Esophagus squamous epithelium (tissue), 5 donors: ENCODE measurements around the gene TMEM131. TPM values are rescaled to one million over a fixed set of nuclear protein-coding genes. Genes with fewer than 3 reads are reported as not detected.

Experiments
- DNase-seq: peaks from one replicate; lab custom pipeline; 2025; lab: John Stamatoyannopoulos, UW
- H3K27ac ChIP-seq, 4 donors: fragments of 200-600 bp; sonication (generic); one replicate each; pipeline ENCODE4 v1.5.1; 2016 to 2019; ENCODE audit warnings: mild to moderate bottlenecking in 1 of 4
- H3K27me3 ChIP-seq, 4 donors: fragments of 200-600 bp; sonication (generic); 1 replicate in 3 of 4; 2 replicates in 1 of 4; pipeline versions ENCODE4 v1.5.1 to v1.6.0; 2017 to 2021; ENCODE audit warnings: antibody characterized with exemption in 1 of 4
- H3K36me3 ChIP-seq, 3 donors: fragments of 200-600 bp; sonication (generic); one replicate each; pipeline ENCODE4 v1.5.1; 2016 to 2019
- H3K4me1 ChIP-seq, 3 donors: fragments of 200-600 bp; sonication (generic); one replicate each; pipeline ENCODE4 v1.5.1; 2017 to 2019
- H3K4me3 ChIP-seq, 4 donors: fragments of 200-600 bp; sonication (generic); 1 replicate in 3 of 4; 2 replicates in 1 of 4; pipeline ENCODE4 v1.5.1; 2016 to 2019; ENCODE audit warnings: mild to moderate bottlenecking in 2 of 4, moderate library complexity in 1 of 4
- H3K9me3 ChIP-seq, 3 donors: fragments of 200-600 bp; sonication (generic); one replicate each; pipeline ENCODE4 v1.5.1; 2016 to 2019
- POLR2A ChIP-seq, 4 donors: fragments of 450-650 bp; IDR thresholded peaks; one replicate each; pipeline ENCODE4 v1.6.1; 2017; ENCODE audit warnings: antibody characterized with exemption in 4 of 4, mild to moderate bottlenecking in 4 of 4, moderate library complexity in 3 of 4
- WGBS, 2 donors: methylation state at CpG; one replicate each; pipeline ENCODE4 v1.1.5; 2018; 5-methylcytosine and 5-hydroxymethylcytosine counted together
- intact Hi-C: fragments of 100-400 bp; cut with DNase I; formaldehyde crosslinking; loops from one replicate; pipeline ENCODE4 v1.15.0; 2022
- total RNA-seq, 4 donors: library from RNA; depleted of rRNA; stranded (reverse); fragments of >200 nt; gene quantifications; one replicate each; pipeline ENCODE4 v1.1.0, GENCODE V29; 2016
- TF ChIP-seq, protein P1 (sequence below), 6 experiments: fragments of 450-650 bp in 4 of 6; fragments of 200-600 bp in 2 of 6; sonication (generic) in 2 of 6; IDR thresholded peaks; one replicate each; pipeline ENCODE4 v1.5.1; 2016 to 2019; ENCODE audit warnings: antibody characterized with exemption in 6 of 6, mild to moderate bottlenecking in 4 of 6, moderate library complexity in 4 of 6
- donor health status: DM: yes; HTN: yes; CAD: no.

TMEM131 gene
- total RNA-seq, 4 donors from 2014 or later = 24.2 to 36.4 (median 28.1) TPM

DNA sequence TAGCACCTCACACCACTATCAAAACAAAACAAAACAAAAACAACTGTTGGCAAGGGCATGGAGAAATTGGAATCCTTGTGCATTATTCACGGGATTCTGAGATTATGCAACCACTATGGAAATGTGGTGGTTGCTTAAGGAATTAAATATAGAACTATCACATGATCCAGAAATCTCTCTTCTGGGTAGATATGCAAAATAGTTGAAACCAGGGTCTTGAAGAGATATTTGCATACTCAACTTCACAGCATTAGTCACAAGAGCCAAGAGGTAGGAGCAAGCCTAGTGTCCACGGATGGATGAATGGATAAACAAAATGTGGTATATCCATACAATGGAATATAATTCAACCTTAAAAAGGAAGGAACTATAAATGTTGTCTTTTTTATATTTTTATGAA lies 7.0 kb downstream of the TMEM131 start:
- no peak for DNase-seq
- intact Hi-C loops = no loop called here
- Histone ChIP-seq H3K27me3 (no peaks in the 10 kb centered on the region), H3K9me3 (peaks cover 0 to 8% (median 4%) of the 10 kb centered on the region in 3 donors), H3K36me3 (no peaks in the 10 kb centered on the region), H3K27ac (no peak overlapping the region), H3K4me3 (no peak overlapping the region), H3K4me1 (peaks cover 0 to 31% (median 13%) of the 10 kb centered on the region in 3 donors)
- WGBS, 2 donors = 64% methylated on average over 2 of the region's 2 CpGs
- TF ChIP-seq POLR2A (IDR thresholded peaks at IDR 0.05) = no peak

DNA sequence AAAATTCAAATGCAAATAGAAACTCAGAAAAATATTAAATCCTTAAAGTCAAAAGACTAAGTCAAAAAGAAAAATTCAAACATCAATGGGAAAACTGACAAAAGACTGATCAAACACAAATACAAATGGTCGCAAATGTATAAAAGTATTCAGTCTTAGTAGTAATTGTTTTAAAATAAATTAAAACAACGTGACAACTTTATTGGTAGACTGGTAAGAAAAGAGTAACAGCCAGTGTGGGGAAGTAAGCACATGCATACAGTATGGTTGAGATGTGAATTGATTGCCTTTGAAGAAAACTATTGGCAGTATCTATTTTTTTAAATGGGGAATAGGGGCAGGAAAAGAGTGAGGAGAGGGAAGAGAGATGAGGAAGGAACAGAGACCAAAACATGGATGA lies 9.8 kb downstream of the TMEM131 start:
- H3K27ac ChIP-seq = no peak overlapping the region
- H3K4me3 ChIP-seq = no peak overlapping the region
- H3K27me3 ChIP-seq = no peaks in the 10 kb centered on the region
- TF ChIP-seq, protein P1, sequence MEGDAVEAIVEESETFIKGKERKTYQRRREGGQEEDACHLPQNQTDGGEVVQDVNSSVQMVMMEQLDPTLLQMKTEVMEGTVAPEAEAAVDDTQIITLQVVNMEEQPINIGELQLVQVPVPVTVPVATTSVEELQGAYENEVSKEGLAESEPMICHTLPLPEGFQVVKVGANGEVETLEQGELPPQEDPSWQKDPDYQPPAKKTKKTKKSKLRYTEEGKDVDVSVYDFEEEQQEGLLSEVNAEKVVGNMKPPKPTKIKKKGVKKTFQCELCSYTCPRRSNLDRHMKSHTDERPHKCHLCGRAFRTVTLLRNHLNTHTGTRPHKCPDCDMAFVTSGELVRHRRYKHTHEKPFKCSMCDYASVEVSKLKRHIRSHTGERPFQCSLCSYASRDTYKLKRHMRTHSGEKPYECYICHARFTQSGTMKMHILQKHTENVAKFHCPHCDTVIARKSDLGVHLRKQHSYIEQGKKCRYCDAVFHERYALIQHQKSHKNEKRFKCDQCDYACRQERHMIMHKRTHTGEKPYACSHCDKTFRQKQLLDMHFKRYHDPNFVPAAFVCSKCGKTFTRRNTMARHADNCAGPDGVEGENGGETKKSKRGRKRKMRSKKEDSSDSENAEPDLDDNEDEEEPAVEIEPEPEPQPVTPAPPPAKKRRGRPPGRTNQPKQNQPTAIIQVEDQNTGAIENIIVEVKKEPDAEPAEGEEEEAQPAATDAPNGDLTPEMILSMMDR (IDR thresholded peaks at IDR 0.05) = no peak
- TF ChIP-seq POLR2A (IDR thresholded peaks at IDR 0.05) = no peak
- intact Hi-C loops = no loop called here
- no peaks in the 10 kb centered on the region for H3K36me3 ChIP-seq
- no peak for DNase-seq
- H3K9me3 ChIP-seq = peaks cover 0 to 8% (median 4%) of the 10 kb centered on the region in 3 donors
- peaks cover 0 to 4% (median 0%) of the 10 kb centered on the region in 3 donors for H3K4me1 ChIP-seq
- 84 to 89% methylated on average over 2 of the region's 2 CpGs for WGBS, 2 donors

DNA sequence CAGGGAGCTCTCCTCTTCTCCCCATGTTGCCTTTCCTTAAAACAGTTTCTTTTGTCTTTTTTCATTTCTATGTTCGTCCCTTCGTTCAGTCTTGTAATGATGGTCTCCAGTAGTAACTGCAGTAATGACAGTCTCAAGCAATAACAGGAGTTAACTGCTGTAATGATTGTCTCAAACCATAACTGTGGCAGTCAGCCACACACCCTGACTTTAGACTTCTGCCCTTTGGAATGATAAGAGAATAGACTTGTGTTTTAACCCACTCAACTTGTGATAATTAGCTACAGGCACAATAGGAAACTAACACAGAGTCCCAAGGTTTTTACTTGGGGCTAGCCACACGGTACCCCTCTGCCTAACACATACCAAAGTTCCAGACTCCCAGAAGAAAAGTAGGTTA lies 12.1 kb downstream of the TMEM131 start:
- 77 to 91% methylated on average over 3 of the region's 3 CpGs for WGBS, 2 donors
- H3K27ac ChIP-seq = no peak overlapping the region
- H3K36me3 ChIP-seq = peaks cover 0 to 9% (median 0%) of the 10 kb centered on the region in 3 donors
- peaks cover 0 to 15% (median 4%) of the 10 kb centered on the region in 3 donors for H3K9me3 ChIP-seq
- intact Hi-C loops = no loop called here
- DNase-seq = no peak
- TF ChIP-seq, protein P1 (IDR thresholded peaks at IDR 0.05) = no peak
- TF ChIP-seq POLR2A (IDR thresholded peaks at IDR 0.05) = no peak
- no peaks in the 10 kb centered on the region for H3K4me1 ChIP-seq
- no peaks in the 10 kb centered on the region for H3K27me3 ChIP-seq
- H3K4me3 ChIP-seq = no peak overlapping the region

DNA sequence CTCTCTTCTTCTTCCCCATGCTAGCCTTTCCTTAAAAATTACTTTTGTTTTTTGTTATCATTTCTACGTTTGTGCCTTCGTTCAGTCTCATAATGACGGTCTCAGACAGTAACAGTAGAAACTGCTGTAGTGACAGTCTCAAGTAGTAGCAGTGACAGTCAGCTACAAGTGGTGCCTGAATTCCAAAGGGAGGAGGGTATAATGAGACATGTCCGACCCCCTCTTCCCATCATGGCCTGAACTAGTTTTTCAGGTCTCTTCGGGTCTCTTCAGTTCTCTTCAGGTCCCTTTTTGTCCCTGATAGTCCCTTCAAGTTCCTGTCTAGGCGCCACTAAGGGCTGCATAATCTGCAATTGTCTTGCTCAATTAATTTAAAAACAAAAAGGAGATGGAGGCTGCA lies 12.6 kb downstream of the TMEM131 start:
- WGBS, 2 donors = 87 to 94% methylated on average over 6 of the region's 6 CpGs
- Histone ChIP-seq H3K9me3 (peaks cover 0 to 15% (median 4%) of the 10 kb centered on the region in 3 donors), H3K27ac (no peak overlapping the region), H3K27me3 (no peaks in the 10 kb centered on the region), H3K4me3 (no peak overlapping the region), H3K36me3 (peaks cover 0 to 9% (median 0%) of the 10 kb centered on the region in 3 donors), H3K4me1 (no peaks in the 10 kb centered on the region)
- DNase-seq = no peak
- TF ChIP-seq POLR2A (IDR thresholded peaks at IDR 0.05) = no peak
- TF ChIP-seq, protein P1 (IDR thresholded peaks at IDR 0.05) = no peak
- intact Hi-C loops = no loop called here

DNA sequence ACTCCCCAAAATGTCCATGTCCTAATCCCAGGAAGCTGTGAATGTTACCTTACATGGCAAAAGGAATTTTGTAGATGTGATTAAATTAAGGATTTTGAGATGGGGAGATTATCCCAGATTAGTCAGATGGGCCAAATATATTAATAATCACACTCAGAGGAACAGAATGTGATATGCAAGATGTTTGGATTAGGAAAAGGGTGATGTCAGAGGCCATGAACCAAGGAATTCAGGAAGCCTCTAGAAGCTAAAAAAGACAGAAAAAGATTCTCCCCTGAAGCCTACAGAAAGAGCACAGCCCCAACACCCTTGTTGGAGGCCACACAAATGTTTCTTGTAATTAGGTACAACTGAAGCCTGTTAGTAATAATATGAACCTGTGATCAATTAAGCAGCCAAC lies 13.1 kb downstream of the TMEM131 start:
- H3K9me3 ChIP-seq = peaks cover 0 to 11% (median 0%) of the 10 kb centered on the region in 3 donors
- TF ChIP-seq POLR2A (IDR thresholded peaks at IDR 0.05) = no peak
- TF ChIP-seq, protein P1 (IDR thresholded peaks at IDR 0.05) = no peak
- intact Hi-C loops = no loop called here
- no peak for DNase-seq
- no peak overlapping the region for H3K27ac ChIP-seq
- H3K4me3 ChIP-seq = no peak overlapping the region
- peaks cover 0 to 9% (median 0%) of the 10 kb centered on the region in 3 donors for H3K36me3 ChIP-seq
- no peaks in the 10 kb centered on the region for H3K27me3 ChIP-seq
- H3K4me1 ChIP-seq = no peaks in the 10 kb centered on the region

DNA sequence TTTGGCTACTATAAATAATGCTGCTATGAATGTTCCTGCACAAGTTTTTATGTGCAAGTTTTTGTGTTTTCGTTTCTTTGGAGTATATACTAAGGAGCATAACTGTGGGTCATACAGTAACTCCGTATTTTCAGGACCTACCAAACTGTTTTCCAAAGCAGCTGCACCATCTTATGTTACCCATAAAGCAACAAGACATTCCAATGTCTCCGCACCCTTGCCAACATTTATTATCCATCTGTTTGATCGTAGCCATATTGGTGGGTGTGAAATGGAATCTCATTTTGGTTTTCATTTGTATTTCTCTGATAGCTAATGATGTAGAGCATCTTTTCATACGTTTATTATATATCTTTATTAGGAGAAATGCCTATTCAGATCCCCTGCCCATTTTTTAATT lies 13.8 kb downstream of the TMEM131 start:
- peaks cover 0 to 11% (median 0%) of the 10 kb centered on the region in 3 donors for H3K9me3 ChIP-seq
- WGBS, 2 donors = 96 to 99% methylated on average over 5 of the region's 5 CpGs
- no peak overlapping the region for H3K4me3 ChIP-seq
- no peaks in the 10 kb centered on the region for H3K4me1 ChIP-seq
- intact Hi-C loops = no loop called here
- no peak for DNase-seq
- TF ChIP-seq, protein P1 (IDR thresholded peaks at IDR 0.05) = no peak
- TF ChIP-seq POLR2A (IDR thresholded peaks at IDR 0.05) = no peak
- no peak overlapping the region for H3K27ac ChIP-seq
- H3K36me3 ChIP-seq = peaks cover 0 to 9% (median 0%) of the 10 kb centered on the region in 3 donors
- H3K27me3 ChIP-seq = no peaks in the 10 kb centered on the region
